ENCODE results near the gene OTOP3. TPM values are rescaled to one million over a fixed set of nuclear protein-coding genes. Genes with fewer than 3 reads are reported as not detected.
A peak's percentile ranks its signal among the peaks of the same experiment; 100 is the strongest.

Gene OTOP3
- total RNA-seq, 1 experiment from 2014 or later, result not detected

- DNase-seq (ENCODE audit: low spot score), result peak; percentile 21
- H3K36me3 Mint-ChIP-seq, result no peaks in the 10 kb centered on the region
- H3K27me3 Mint-ChIP-seq (ENCODE audit: low read depth), result peaks cover 67% of the 10 kb centered on the region
- H3K4me1 Mint-ChIP-seq, result peaks cover 13% of the 10 kb centered on the region
- peak; percentile 4; the same call in 1 of the 2 replicates for ATAC-seq
- POLR2A ChIA-PET, result interaction anchor here (0.5 kb wide), 1 partner anchor 18 kb away, joined by 5 read pairs; no protein-coding TSS in a partner anchor
- TF ChIP-seq RORB (CRISPR knock-in tag; IDR thresholded peaks at IDR 0.05), result no peak
- TF ChIP-seq PRRX2 (CRISPR knock-in tag; IDR thresholded peaks at IDR 0.05), result no peak
- no peak for TF ChIP-seq IRF1 (CRISPR knock-in tag; IDR thresholded peaks at IDR 0.05)
- no peak for TF ChIP-seq ZNF512 (CRISPR knock-in tag; IDR thresholded peaks at IDR 0.05; ENCODE audit: borderline replicate concordance)
- TF ChIP-seq NFE2L1 (CRISPR knock-in tag; IDR thresholded peaks at IDR 0.05), result no peak
- no peak for TF ChIP-seq ZNF281 (CRISPR knock-in tag; IDR thresholded peaks at IDR 0.05)
- no peak for TF ChIP-seq PREB (CRISPR knock-in tag; IDR thresholded peaks at IDR 0.05; ENCODE audit: borderline replicate concordance)
- TF ChIP-seq ZNF263 (CRISPR knock-in tag; IDR thresholded peaks at IDR 0.05; ENCODE audit: low read depth), result no peak
- TF ChIP-seq E2F1 (CRISPR knock-in tag; IDR thresholded peaks at IDR 0.05), result no peak
- TF ChIP-seq NR3C1 (CRISPR knock-in tag; conservative IDR thresholded peaks at IDR 0.05; ENCODE audit: low read depth), result no peak
- TF ChIP-seq NFYB (CRISPR knock-in tag; conservative IDR thresholded peaks at IDR 0.05; ENCODE audit: low read depth), result no peak
- no peak for TF ChIP-seq E2F5 (CRISPR knock-in tag; IDR thresholded peaks at IDR 0.05)
- TF ChIP-seq ZNF121 (CRISPR knock-in tag; IDR thresholded peaks at IDR 0.05), result no peak
- no peak for TF ChIP-seq ZNF317 (CRISPR knock-in tag; IDR thresholded peaks at IDR 0.05; ENCODE audit: borderline replicate concordance, low read depth)
- H3K4me3 Mint-ChIP-seq, result peak within 1 kb of the TSS; percentile 70
- CTCF ChIA-PET, result interaction anchor here (0.6 to 7.8 kb wide), 25 partner anchors 8 to 1439 kb away, joined by 3 to 206 read pairs (median 4); partner anchors contain the start of genes CDR2L, HID1, MRPL58 and NUP85
- no peaks in the 10 kb centered on the region for H3K9me3 Mint-ChIP-seq
- H3K27ac Mint-ChIP-seq, result no peak within 1 kb of the TSS
Measured at GRCh38 chr17:74922694-74923537, 12.8 kb upstream of the OTOP3 start, which contains the start of gene USH1G. Gene USH1G, minus strand, starts transcription at chr17:74923255. Its CDS starts 182 bp downstream, at chr17:74923073.
